ENCODE measurements around the gene ZBTB2.

DNA sequence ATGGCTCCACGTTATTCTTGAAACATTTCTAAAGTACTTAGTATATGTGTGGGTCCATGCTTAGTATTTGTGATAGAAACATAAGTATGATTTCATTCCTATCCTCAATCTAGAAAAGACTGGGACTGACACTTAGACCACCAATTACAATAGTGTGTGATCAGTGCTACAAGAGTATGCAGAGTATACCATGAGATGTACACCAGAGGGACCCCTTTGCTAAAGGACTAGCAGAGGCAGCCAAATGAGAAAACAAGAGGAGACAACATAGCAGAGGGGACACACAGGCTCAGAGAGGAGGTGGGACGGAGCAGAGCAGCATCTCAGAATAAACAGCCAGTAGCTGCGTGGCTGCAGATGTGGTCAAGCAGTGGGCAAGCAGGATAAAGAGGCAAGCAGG lies 39.5 kb upstream of the ZBTB2 start:
- TF ChIP-seq, protein P1, sequence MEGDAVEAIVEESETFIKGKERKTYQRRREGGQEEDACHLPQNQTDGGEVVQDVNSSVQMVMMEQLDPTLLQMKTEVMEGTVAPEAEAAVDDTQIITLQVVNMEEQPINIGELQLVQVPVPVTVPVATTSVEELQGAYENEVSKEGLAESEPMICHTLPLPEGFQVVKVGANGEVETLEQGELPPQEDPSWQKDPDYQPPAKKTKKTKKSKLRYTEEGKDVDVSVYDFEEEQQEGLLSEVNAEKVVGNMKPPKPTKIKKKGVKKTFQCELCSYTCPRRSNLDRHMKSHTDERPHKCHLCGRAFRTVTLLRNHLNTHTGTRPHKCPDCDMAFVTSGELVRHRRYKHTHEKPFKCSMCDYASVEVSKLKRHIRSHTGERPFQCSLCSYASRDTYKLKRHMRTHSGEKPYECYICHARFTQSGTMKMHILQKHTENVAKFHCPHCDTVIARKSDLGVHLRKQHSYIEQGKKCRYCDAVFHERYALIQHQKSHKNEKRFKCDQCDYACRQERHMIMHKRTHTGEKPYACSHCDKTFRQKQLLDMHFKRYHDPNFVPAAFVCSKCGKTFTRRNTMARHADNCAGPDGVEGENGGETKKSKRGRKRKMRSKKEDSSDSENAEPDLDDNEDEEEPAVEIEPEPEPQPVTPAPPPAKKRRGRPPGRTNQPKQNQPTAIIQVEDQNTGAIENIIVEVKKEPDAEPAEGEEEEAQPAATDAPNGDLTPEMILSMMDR (conservative IDR thresholded peaks at IDR 0.05) = no peak
- TF ChIP-seq ZFX (IDR thresholded peaks at IDR 0.05) = no peak
